Osteocyte (in vitro differentiated cells): ENCODE results near the gene RFNG. TPM values are rescaled to one million over a fixed set of nuclear protein-coding genes. Genes with fewer than 3 reads are reported as not detected.

Experiments used
- DNase-seq: peaks from one replicate; pipeline ENCODE4 v3.0.0; 2021; ENCODE audit warnings: mixed read lengths; ENCODE audit not compliant: unreplicated experiment; ENCODE audit errors: extremely low spot score
- H3K27ac Mint-ChIP-seq: one replicate; pipeline ENCODE4 v1.8.0; 2021; ENCODE audit warnings: mild to moderate bottlenecking, mixed read lengths; ENCODE audit not compliant: unreplicated experiment
- H3K27me3 Mint-ChIP-seq: one replicate; pipeline ENCODE4 v1.8.0; 2021; ENCODE audit warnings: mixed read lengths; ENCODE audit not compliant: unreplicated experiment
- H3K36me3 Mint-ChIP-seq: one replicate; pipeline ENCODE4 v1.8.0; 2021; ENCODE audit warnings: mixed read lengths; ENCODE audit not compliant: unreplicated experiment
- H3K4me1 Mint-ChIP-seq: one replicate; pipeline ENCODE4 v1.8.0; 2021; ENCODE audit warnings: mixed read lengths; ENCODE audit not compliant: unreplicated experiment
- H3K4me3 Mint-ChIP-seq: one replicate; pipeline ENCODE4 v1.8.0; 2021; ENCODE audit warnings: mild to moderate bottlenecking, moderate library complexity, mixed read lengths; ENCODE audit not compliant: unreplicated experiment
- H3K9me3 Mint-ChIP-seq: one replicate; pipeline ENCODE4 v1.8.0; 2021; ENCODE audit warnings: mixed read lengths; ENCODE audit not compliant: unreplicated experiment
- CTCF ChIP-seq: fragments of 200-600 bp; sonication (generic); IDR thresholded peaks from 2 replicates; pipeline ENCODE4 v1.5.0; 2021; ENCODE audit warnings: antibody characterized with exemption, mild to moderate bottlenecking, moderate library complexity
- total RNA-seq: library from RNA; stranded (reverse); gene quantifications from 2 replicates; pipeline ENCODE4 v1.2.1, GENCODE V29; 2021

Gene RFNG
- total RNA-seq, 1 donor from 2014 or later: 41.0 TPM

GRCh38 chr17:82081966-82082365, 30.4 kb upstream of the RFNG start:
- H3K9me3 Mint-ChIP-seq: no peaks in the 10 kb centered on the region
- H3K4me1 Mint-ChIP-seq: no peaks in the 10 kb centered on the region
- H3K36me3 Mint-ChIP-seq: peaks cover 12% of the 10 kb centered on the region
- no peaks in the 10 kb centered on the region for H3K27me3 Mint-ChIP-seq
- DNase-seq: no peak
- no peak overlapping the region for H3K27ac Mint-ChIP-seq
- TF ChIP-seq CTCF: no peak
- H3K4me3 Mint-ChIP-seq: no peak overlapping the region

DNA sequence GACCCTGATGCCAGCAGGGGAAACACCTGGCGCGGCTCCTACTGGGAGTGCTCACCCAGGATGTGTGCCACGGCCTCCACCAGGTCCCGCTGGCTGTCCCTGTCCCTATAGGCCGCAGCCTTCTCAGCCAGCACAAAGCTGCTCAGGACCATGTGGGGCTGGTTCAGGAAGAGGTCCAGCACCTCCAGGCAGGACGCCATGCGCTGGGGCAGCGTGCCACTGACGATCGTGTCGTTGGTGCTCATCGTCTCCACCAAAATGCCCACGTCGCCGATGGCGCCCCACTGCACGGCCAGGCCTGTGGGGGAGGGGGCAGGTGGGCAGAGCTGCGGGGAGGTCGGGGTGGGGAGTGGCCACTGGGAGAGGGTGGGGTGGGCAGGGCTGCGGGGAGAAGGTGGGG, 29.9 kb upstream of the RFNG start:
- Mint-ChIP-seq H3K27ac (no peak overlapping the region), H3K4me1 (no peaks in the 10 kb centered on the region), H3K27me3 (no peaks in the 10 kb centered on the region), H3K36me3 (peaks cover 12% of the 10 kb centered on the region), H3K4me3 (no peak overlapping the region), H3K9me3 (no peaks in the 10 kb centered on the region)
- no peak for DNase-seq
- no peak for TF ChIP-seq CTCF

DNA sequence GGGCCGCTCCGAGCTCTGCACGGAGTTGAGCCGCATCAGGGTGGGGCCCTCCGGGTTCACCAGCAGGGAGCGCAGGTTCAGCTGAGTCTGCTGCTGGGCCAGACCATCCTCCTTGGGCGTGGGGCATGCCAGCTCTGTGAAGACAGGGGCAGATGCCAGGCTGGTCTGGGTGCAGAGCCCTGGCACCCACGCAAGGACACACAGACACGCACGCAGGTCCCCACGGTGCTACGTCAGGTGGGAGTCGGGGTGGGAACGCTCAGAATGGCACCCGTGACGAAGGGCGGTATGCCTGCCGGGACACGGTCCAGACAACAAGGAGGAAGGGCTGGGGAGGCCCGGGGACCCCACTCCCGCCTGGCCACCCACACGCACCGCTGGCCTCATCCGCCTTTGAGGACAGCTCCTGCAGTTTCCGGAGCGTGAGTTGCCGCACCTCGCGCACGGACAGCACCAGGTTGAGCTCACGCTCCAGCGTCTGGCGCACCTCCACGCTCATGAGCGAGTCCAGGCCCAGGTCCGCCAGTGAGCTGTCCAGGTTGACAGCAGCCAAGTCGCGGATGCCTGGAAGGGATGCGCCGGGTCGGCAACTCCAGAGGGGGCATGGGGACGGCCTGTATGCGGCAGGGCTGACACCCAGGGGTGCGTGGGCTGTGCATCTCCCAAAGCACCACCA, 29.3 kb upstream of the RFNG start:
- TF ChIP-seq CTCF: no peak
- DNase-seq: no peak
- no peak overlapping the region for H3K27ac Mint-ChIP-seq
- H3K27me3 Mint-ChIP-seq: no peaks in the 10 kb centered on the region
- H3K4me1 Mint-ChIP-seq: no peaks in the 10 kb centered on the region
- H3K9me3 Mint-ChIP-seq: no peaks in the 10 kb centered on the region
- H3K4me3 Mint-ChIP-seq: no peak overlapping the region
- H3K36me3 Mint-ChIP-seq: peaks cover 12% of the 10 kb centered on the region

GRCh38 chr17:82080048-82080788, 28.6 kb upstream of the RFNG start:
- no peak for DNase-seq
- Mint-ChIP-seq H3K27me3 (no peaks in the 10 kb centered on the region), H3K4me1 (no peaks in the 10 kb centered on the region), H3K9me3 (no peaks in the 10 kb centered on the region), H3K27ac (no peak overlapping the region), H3K36me3 (peaks cover 12% of the 10 kb centered on the region), H3K4me3 (no peak overlapping the region)
- TF ChIP-seq CTCF: no peak

DNA sequence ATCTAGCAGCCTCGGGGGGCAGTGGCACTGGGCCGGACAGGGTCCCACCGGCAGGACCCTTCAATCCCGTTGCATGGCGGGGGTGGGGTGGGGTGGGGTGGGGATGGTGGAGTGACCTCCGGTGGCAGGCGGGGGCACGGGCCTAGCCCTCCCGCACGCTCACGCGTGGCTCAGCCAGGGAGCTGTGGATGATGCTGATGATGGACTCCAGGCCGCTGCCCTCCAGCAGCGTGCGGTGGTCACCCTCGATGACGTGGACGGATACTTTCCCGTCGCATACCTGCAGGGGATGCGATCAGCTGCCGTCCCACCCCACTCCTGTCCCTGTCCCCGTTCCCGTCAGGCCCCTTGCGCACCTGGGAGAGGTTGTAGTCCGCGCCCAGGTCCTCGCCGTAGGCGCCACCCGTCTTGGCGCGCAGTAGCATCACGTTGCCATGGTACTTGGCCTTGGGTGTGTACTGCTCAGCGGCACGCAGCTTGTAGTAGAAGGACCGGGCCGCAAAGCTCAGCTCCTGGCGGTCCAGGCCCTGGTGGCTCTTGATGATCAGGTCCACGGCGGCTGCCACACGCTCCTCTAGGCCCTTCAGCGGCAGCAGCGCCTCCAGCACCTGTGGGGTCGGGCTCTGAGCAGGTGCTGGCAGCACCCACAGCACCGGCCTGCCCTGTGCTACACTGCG, 27.5 kb upstream of the RFNG start:
- no peak for DNase-seq
- no peak overlapping the region for H3K27ac Mint-ChIP-seq
- no peaks in the 10 kb centered on the region for H3K4me1 Mint-ChIP-seq
- peaks cover 10% of the 10 kb centered on the region for H3K36me3 Mint-ChIP-seq
- no peak for TF ChIP-seq CTCF
- H3K9me3 Mint-ChIP-seq: no peaks in the 10 kb centered on the region
- no peaks in the 10 kb centered on the region for H3K27me3 Mint-ChIP-seq
- no peak overlapping the region for H3K4me3 Mint-ChIP-seq
